ENCODE measurements around the gene SMYD3.

GRCh38 chr1:246213502-246213901 is 293.6 kb downstream of the SMYD3 start:
- TF ChIP-seq CTCF (IDR thresholded peaks at IDR 0.05) (no peak), EZH2 (IDR thresholded peaks at IDR 0.05; ENCODE audit: borderline replicate concordance, insufficient read depth, low read depth, low read length, poor library complexity, severe bottlenecking) (no peak)
